HG02623 (cell line): ENCODE data around the gene TTYH3.

Source experiments
- ATAC-seq: cut with Tn5 transposase; IDR thresholded peaks from one replicate; pipeline ENCODE4 v1.9.1; 2021; ENCODE audit warnings: moderate library complexity; ENCODE audit not compliant: unreplicated experiment

The TTYH3 gene

DNA sequence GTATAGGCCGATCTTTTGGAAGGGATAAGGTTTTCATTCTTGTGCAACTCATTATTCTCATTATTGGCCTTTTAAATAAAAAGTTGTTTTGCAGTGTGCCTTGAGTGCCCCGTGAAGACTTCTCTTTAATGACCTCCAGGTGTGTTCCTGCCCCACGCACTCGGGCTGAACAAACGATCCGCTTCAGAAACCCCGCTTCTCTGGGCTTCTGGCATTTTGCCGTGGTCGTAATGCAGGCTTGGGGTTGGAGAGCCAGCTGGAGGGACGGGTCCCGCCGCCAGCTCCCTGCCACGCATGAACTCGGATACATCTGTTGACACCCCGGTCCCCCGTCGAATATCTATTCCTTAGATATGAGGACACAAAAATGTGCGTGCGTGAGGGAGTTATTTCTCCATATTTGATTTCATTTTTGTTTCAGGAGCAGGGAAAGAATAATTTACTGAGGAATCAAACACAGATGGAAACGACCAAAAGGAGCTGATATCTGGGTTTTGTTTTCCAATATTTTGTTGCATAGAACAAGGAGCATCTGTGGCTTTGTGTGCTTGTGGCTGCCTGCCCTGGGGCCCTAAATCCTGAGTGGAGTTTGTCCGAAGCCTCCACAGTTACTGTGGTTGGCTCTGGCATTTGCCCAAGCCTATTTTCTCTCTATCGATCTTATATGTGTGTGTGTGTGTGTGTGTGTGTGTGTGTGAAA is 17.0 kb upstream of the TTYH3 start:
- no peak for ATAC-seq

DNA sequence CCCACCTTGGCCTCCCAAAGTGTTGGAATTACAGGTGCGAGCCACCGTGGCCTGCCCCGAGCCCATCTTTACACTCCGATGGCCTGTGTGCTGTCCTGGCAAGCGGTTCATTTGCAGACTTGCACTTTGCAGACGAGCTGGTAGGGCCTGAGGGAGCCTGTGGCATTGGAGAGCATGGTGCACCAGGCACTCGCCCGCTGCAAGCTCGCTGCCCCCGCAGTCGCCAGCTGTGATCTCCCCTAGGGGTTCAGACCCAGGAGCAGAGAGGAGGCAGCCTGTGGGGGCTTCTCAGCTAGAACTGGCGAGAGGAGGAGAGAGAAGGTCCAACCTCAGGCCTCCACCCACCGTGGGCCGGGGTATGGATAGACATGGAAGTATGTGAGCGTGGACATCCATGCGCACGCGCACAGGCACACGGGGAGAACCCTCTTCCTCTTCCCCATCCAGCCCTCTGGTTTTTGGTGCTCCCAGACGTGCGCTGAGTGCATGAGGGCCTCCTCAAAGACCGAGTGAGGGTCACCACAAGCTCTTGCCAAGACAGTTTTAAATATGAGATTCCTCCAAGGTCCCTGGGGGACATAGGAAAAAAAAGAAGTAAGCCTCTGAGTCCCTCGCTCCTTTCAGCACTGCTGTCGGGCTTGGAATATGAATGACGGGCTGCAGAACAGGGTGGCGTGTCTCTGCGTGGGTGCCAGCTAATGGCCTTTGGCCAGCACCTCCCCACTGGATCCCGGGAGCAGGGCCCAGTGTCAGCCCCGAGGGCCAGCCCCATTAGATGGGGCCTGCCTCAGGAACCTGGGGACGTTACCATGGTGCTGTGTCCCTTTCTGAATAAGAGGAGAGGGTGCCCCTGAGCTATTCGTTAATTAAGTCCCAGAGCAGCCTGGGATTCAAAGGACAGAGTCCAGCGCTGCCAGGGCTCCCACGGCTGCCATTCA is 15.1 kb upstream of the TTYH3 start:
- no peak for ATAC-seq

DNA sequence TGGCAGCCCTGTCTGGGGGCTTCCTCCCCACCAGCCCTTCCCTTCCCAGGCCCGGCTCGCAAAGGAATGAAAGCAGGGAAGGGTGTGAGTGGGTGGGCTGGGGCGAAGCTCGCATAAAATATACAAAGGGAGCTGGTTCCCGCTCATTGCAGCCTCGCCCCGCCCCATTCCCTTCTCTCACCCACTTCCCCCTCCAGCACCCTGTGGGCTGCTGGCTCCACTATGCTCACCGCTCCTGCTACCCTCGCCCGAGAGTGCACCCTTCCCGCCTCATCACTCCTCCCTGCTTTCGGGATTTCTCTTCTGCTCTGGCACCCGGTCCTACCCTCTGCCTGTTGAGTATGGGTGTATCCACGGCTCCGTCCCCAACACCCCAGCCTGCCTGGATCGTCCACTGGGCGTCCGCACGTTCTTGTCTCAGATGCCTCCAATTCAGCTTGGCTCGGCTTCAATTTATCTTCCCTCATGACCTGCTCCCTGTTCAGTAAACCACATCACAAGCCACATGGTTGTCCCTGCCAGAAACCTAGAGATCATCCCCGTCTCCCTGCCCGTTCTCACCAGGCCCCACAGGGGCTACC is 14.4 kb upstream of the TTYH3 start:
- no peak for ATAC-seq

GRCh38 chr7:2619116-2619515 is 12.7 kb upstream of the TTYH3 start:
- ATAC-seq, result no peak

DNA sequence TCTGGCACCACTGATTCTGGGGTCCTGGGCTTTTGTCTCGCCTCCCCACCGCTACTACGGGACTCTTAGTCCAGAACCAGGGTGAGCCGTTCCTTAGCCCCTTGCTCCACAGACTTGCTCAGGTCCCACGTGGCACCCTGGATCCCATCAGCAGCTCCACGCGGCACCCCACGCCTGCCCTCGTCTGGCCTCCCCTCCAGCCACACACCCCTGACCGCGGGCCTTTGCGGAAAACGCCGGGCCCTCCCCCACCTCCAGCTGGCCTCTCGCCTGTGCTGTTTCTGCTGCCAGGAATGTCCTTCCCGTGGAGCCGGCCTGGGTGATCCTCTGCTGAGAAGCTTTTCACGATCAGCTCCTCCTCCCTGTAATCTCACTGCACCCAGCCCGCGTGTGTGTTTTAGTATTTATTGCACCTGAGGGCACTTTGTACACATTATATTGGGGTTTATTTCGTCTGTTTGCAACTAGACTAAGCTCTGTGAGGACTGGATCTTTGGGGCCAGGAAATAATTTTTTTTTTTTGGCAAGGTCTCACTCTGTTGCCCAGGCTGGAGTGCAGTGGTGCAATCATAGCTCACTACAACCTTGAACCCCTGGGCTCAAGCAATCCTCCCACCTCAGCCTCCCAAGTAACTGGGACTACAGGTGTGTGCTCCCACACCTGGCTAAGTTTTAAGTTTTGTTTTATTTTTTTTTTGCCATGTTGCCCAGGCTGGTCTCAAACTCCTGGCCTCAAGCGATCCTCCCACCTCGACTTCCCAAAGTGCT is 10.5 kb upstream of the TTYH3 start:
- ATAC-seq, result no peak

DNA sequence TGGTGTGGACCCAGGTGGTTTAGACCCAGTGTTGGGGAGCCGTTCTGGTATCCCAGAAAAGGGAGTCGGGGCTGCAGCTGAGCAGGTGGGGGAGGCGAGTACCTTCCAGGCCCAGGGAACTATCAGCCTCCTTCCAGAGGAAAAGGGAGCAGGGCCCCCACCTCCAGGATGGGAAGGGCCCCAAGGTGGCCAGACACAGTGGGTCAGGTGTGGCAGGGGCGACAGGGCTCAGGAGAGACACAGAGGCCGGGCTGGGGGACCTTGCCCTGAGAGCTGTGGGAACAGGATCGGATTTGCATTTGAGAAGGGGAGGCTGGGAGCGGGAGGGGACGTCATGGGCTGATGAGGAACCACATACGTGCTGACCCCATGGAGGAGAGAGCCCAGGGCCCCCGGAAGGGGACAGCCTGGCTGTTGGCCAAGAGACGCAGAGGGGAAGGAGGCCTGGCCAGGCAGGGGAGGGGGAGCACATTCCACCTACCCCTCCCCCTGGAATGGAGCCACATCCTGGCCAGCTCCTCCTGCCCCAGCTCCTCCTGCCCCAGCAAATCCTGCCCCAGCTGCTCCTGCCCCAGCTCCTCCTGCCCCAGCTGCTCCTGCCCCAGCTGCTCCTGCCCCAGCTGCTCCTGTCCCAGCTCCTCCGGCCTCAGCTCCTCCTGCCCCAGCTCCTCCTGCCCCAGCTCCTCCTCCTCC is 9.7 kb upstream of the TTYH3 start:
- no peak for ATAC-seq

- ATAC-seq, result no peak
Measured at GRCh38 chr7:2622869-2623697, 8.7 kb upstream of the TTYH3 start.

DNA sequence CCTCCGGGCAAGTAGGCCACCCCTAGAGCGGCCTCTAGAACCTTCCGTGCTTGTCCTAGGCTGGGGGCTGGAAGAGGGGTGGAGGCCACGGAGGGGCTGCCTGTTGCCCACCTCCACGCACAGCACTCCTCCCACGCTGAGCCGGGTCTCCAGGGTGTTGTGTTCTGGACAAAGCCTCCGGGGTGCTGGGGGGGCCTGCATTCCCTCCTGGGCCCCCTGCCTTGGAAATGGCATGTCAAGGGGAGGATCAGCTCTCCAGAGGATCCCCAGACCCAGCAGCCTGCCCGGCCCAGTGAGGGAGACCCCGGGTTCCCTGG is 8.1 kb upstream of the TTYH3 start:
- ATAC-seq, result no peak

GRCh38 chr7:2624293-2624886 is 7.4 kb upstream of the TTYH3 start:
- no peak for ATAC-seq

DNA sequence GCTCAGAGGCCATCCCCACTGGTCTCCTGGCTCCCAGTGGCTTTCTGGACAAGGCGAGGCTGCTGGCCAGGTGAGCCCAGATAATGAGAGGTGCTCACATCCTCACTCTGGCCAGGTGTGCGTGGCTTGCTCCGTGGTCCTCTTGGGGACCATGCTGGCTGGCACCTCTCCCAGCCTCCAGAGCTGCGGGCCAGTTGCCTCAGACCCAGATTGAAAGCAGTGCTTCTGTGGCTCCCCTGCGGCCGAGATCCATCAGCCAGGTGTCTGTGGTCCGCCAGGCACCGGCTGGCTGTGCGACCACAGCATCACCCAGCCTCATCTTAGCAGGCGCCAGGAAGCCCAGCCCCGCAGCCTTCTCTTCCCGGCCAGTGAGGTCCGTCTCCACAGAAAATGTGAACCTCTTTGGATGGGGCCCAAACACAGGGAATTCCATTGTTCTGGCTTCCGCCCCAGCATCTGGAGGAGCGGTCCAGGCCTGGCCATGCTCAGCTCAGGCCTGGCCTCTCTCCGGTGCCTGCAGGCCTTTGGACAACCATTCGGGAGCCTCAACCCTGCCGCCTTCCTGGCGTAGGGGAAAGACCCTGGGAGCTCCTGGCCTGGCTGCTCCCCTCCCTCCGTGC is 5.2 kb upstream of the TTYH3 start:
- no peak for ATAC-seq

DNA sequence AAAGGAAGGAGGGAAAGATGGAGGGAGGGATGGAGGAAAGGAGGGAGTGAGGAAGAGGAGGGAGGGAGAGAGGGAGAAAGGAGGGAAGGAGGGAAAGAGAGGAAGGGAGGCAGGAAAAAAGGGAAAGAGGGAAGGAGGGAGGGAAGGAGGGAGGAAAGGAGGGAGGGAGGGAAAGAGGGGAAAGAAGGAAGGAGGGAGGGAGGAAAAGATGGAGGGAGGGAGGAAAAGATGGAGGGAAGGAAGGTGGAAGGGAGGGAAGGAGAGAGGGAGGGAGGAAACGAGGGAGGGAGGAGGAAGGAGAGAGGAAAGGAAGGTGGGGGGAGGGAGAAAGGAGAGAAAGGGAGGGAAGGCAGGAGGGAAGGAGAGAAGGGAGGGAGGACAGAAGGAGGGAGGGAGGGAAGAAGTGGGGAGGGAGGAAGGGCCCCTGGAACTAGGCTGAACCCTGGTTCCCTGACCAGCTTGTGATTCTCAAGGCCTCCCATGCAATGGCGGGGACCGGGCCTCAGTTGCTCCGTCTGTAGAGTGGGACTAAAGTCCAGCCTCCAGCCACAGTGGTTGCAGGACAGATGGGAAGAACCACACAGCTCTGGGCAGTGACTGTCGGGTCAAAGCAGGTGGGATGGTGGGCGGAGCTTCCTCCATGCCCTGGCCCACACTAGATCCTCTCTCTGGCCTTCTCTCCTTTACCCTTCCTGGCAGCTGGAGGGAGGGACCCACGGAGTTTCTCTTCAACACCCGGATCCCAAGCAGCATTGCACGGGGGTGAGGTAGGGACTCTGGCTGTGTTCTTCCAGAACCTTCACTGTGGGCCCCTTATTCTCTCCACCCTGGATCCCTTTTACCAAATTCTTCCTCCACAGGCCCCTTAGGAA is 4.3 kb upstream of the TTYH3 start:
- ATAC-seq, result no peak

DNA sequence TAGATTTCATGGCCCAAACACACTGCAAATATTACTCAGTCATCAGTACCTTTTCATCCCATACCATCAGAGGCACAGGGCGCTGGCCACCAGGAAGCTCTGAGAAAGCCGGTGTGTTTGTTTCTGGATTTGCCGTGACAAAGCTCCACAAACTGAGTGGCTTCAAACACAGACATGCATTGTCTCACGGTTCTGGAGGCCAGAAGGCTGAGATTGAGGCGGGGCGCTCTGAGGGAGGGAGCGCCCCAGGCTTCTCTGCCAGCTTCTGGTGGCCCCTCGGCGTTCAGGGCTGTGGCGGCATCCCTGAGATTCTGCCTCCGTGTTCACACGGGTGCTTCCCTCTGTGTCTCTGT is 3.7 kb upstream of the TTYH3 start:
- no peak for ATAC-seq

DNA sequence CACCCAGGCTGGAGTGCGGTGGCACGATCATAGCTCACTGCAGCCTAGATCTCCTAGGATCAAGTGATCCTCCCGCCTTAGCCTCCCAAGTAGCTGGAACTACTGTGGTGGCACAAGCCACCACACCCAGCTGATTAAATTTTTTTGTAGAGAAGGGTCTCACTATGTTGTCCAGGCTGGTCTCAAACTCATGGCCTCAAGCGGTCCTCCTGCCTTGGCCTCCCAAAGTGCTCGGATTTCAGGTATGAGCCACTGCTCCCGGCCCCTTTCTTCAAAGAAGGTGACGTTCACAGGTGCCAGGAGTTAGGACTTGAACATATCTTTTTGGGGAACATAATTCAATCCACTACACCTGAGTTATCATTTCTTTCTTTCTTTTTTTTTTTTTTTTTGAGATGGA is 2.9 kb upstream of the TTYH3 start:
- no peak for ATAC-seq

- ATAC-seq, result no peak
Measured at GRCh38 chr7:2629746-2630681, 1.8 kb upstream of the TTYH3 start.

DNA sequence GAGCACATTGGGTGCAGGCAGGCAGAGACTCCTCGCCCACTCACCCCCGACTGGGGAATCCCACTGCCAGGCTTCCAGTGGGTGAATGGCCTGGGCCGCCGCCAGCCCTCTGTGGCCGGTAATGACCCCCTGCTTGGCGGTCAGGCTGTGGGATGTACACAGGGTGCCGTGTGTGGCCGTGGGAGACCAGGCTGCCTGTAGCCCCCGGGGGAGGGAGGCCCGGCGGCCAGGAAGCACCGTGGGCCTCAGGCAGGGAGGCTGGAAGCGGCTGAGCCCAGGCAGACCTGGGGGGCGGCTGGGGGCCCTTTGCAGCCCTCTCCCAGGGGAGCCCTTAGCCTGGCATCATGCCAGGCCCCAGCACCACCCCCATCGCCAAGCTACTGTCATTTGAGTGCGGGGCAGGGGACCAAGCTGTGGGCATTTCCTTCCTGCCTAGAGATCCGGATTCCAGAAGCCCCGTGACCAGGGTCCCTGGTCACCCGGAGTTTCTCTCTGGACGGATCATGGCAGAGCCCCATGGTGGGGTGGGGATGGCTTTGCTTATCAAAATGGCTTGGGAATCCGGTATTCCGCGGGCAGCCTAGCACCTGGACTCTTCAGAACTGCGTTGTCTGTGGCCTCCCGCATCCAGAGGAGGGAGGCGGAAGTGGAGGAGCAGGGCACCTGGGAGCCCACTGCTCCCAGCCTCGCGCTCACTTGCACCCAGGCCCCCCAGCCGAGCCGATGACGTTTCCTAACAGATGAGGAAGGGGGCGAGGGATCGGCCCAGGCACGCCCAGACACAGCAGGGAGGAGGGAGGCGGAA is 1.1 kb downstream of the TTYH3 start:
- no peak for ATAC-seq

GRCh38 chr7:2633538-2634266 is 1.9 kb downstream of the TTYH3 start:
- ATAC-seq, result no peak
